ENCODE results near the gene BHLHE23. TPM values are rescaled to one million over a fixed set of nuclear protein-coding genes. Genes with fewer than 3 reads are reported as not detected.

Gene BHLHE23
- total and polyA plus RNA-seq, 3 donors from 2014 or later, result 5.3 to 6.6 TPM; not detected in 1

DNA sequence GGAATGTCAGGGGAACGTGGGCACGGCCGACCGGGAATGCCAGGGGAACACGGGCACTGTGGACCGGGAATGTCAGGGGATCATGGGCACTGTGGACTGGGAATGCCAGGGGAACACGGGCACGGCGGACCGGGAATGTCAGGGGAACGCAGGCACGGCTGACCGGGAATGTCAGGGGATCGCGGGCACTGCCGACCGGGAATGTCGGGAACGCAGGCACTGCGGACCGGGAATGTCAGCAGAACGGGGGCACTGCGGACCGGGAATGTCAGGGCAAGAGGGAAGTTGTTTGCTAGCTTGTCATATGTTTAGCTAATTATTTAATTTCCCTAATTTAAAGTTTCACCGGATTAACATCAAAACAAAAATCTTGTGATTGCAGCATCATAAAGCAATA is 37.4 kb upstream of the BHLHE23 start:
- no peak for DNase-seq
- no peak overlapping the region for H3K27ac ChIP-seq
- H3K9me3 ChIP-seq, result no peaks in the 10 kb centered on the region
- no peak for TF ChIP-seq POLR2A (IDR thresholded peaks at IDR 0.05)
- TF ChIP-seq, protein P1, sequence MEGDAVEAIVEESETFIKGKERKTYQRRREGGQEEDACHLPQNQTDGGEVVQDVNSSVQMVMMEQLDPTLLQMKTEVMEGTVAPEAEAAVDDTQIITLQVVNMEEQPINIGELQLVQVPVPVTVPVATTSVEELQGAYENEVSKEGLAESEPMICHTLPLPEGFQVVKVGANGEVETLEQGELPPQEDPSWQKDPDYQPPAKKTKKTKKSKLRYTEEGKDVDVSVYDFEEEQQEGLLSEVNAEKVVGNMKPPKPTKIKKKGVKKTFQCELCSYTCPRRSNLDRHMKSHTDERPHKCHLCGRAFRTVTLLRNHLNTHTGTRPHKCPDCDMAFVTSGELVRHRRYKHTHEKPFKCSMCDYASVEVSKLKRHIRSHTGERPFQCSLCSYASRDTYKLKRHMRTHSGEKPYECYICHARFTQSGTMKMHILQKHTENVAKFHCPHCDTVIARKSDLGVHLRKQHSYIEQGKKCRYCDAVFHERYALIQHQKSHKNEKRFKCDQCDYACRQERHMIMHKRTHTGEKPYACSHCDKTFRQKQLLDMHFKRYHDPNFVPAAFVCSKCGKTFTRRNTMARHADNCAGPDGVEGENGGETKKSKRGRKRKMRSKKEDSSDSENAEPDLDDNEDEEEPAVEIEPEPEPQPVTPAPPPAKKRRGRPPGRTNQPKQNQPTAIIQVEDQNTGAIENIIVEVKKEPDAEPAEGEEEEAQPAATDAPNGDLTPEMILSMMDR (IDR thresholded peaks at IDR 0.05), result no peak
- no peaks in the 10 kb centered on the region for H3K36me3 ChIP-seq (ENCODE audit: low read depth, missing control alignments)
- H3K27me3 ChIP-seq, result no peaks in the 10 kb centered on the region
- no peak overlapping the region for H3K4me3 ChIP-seq
- no peaks in the 10 kb centered on the region for H3K4me1 ChIP-seq
- intact Hi-C loops (cut with DNase I; ENCODE audit: low total_unique reads), result no loop called here
- WGBS, 2 donors, result 84 to 85% methylated on average over 25 of the region's 25 CpGs

GRCh38 chr20:63043348-63044203 is 36.8 kb upstream of the BHLHE23 start:
- H3K9me3 ChIP-seq, result no peaks in the 10 kb centered on the region
- H3K27ac ChIP-seq, result no peak overlapping the region
- H3K36me3 ChIP-seq (ENCODE audit: low read depth, missing control alignments), result no peaks in the 10 kb centered on the region
- H3K4me1 ChIP-seq, result no peaks in the 10 kb centered on the region
- intact Hi-C loops (cut with DNase I; ENCODE audit: low total_unique reads), result no loop called here
- no peak overlapping the region for H3K4me3 ChIP-seq
- no peak for DNase-seq
- 89 to 94% methylated on average over 64 of the region's 64 CpGs for WGBS, 2 donors
- H3K27me3 ChIP-seq, result no peaks in the 10 kb centered on the region
- TF ChIP-seq, protein P1 (IDR thresholded peaks at IDR 0.05), result no peak
- TF ChIP-seq POLR2A (IDR thresholded peaks at IDR 0.05), result no peak

GRCh38 chr20:63042448-63043071 is 35.8 kb upstream of the BHLHE23 start:
- Histone ChIP-seq H3K9me3 (no peaks in the 10 kb centered on the region), H3K27ac (no peak overlapping the region), H3K4me1 (no peaks in the 10 kb centered on the region), H3K27me3 (no peaks in the 10 kb centered on the region), H3K36me3 (ENCODE audit: low read depth, missing control alignments) (no peaks in the 10 kb centered on the region), H3K4me3 (no peak overlapping the region)
- no peak for TF ChIP-seq POLR2A (IDR thresholded peaks at IDR 0.05)
- TF ChIP-seq, protein P1 (IDR thresholded peaks at IDR 0.05), result no peak
- 74 to 76% methylated on average over 12 of the region's 12 CpGs for WGBS, 2 donors
- no peak for DNase-seq
- intact Hi-C loops (cut with DNase I; ENCODE audit: low total_unique reads), result no loop called here

- intact Hi-C loops (cut with DNase I; ENCODE audit: low total_unique reads), result no loop called here
- no peak overlapping the region for H3K27ac ChIP-seq
- no peak for DNase-seq
- H3K4me1 ChIP-seq, result no peaks in the 10 kb centered on the region
- no peaks in the 10 kb centered on the region for H3K9me3 ChIP-seq
- no peaks in the 10 kb centered on the region for H3K27me3 ChIP-seq
- 85 to 88% methylated on average over 7 of the region's 7 CpGs for WGBS, 2 donors
- H3K4me3 ChIP-seq, result no peak overlapping the region
- TF ChIP-seq POLR2A (IDR thresholded peaks at IDR 0.05), result no peak
- TF ChIP-seq, protein P1 (IDR thresholded peaks at IDR 0.05), result no peak
- H3K36me3 ChIP-seq (ENCODE audit: low read depth, missing control alignments), result no peaks in the 10 kb centered on the region
Measured at GRCh38 chr20:63041776-63042175, 35.0 kb upstream of the BHLHE23 start.
